ENCODE results near the gene RANGAP1.

The RANGAP1 gene

GRCh38 chr22:41285820-41286638, at the start of gene RANGAP1:
TSS of gene RANGAP1 (minus strand) at chr22:41286187. CDS start at chr22:41281044, 5,143 bp downstream.
- DNase-seq: peak; percentile 98

GRCh38 chr22:41334951-41335635, 49.1 kb upstream of the RANGAP1 start:
- DNase-seq: no peak

GRCh38 chr22:41334215-41334614, 48.2 kb upstream of the RANGAP1 start:
- no peak for DNase-seq

- DNase-seq: no peak
Measured at GRCh38 chr22:41333806-41334205, 47.8 kb upstream of the RANGAP1 start.

- no peak for DNase-seq
Measured at GRCh38 chr22:41332217-41332939, 46.4 kb upstream of the RANGAP1 start.

GRCh38 chr22:41330169-41330568, 44.2 kb upstream of the RANGAP1 start:
- DNase-seq: no peak

- no peak for DNase-seq
Measured at GRCh38 chr22:41327124-41327523, 41.1 kb upstream of the RANGAP1 start.

- DNase-seq: no peak
Measured at GRCh38 chr22:41324821-41325528, 39.0 kb upstream of the RANGAP1 start.

- no peak for DNase-seq
Measured at GRCh38 chr22:41320416-41321240, 34.6 kb upstream of the RANGAP1 start.

GRCh38 chr22:41315586-41315985, 29.6 kb upstream of the RANGAP1 start:
- DNase-seq: no peak

- DNase-seq: no peak
Measured at GRCh38 chr22:41314821-41315220, 28.8 kb upstream of the RANGAP1 start.

GRCh38 chr22:41311487-41311886, 25.5 kb upstream of the RANGAP1 start:
- DNase-seq: no peak

GRCh38 chr22:41310336-41310735, 24.3 kb upstream of the RANGAP1 start:
- DNase-seq: no peak

GRCh38 chr22:41308544-41308947, 22.6 kb upstream of the RANGAP1 start:
- DNase-seq: no peak

- no peak for DNase-seq
Measured at GRCh38 chr22:41308054-41308453, 22.1 kb upstream of the RANGAP1 start.

GRCh38 chr22:41305646-41306045, 19.7 kb upstream of the RANGAP1 start:
- no peak for DNase-seq

GRCh38 chr22:41302811-41303210, 16.8 kb upstream of the RANGAP1 start:
- no peak for DNase-seq

GRCh38 chr22:41302021-41302767, 16.2 kb upstream of the RANGAP1 start:
- DNase-seq: peak; percentile 27

GRCh38 chr22:41301085-41302020, 15.4 kb upstream of the RANGAP1 start, which contains the start of gene ZC3H7B:
TSS of gene ZC3H7B (plus strand) at chr22:41301525. CDS start at chr22:41320661, 19,136 bp downstream.
- peak; percentile 86 for DNase-seq

- DNase-seq: no peak
Measured at GRCh38 chr22:41300661-41301060, 14.7 kb upstream of the RANGAP1 start.
